ENCODE measurements around the gene STK4. TPM values are rescaled to one million over a fixed set of nuclear protein-coding genes. Genes with fewer than 3 reads are reported as not detected.

The STK4 gene
- total RNA-seq, 1 experiment from 2014 or later, result 43.0 TPM

- Histone ChIP-seq H3K4me2 (ENCODE audit: insufficient read depth, insufficient read length, low read length) (no peak overlapping the region), H2AK5ac (ENCODE audit: insufficient read length, low read length) (no peak overlapping the region), H3K79me1 (ENCODE audit: insufficient read depth, low read depth, low read length, poor library complexity, severe bottlenecking) (no peaks in the 10 kb centered on the region), H4K91ac (ENCODE audit: insufficient read length, low read depth, low read length) (no peak overlapping the region), H4K8ac (replicated peaks; ENCODE audit: insufficient read length, low read depth, low read length) (no peak overlapping the region), H2BK15ac (ENCODE audit: low read depth, low read length) (no peak overlapping the region), H3K4me1 (ENCODE audit: insufficient read depth, low read length) (no peaks in the 10 kb centered on the region; the same call in 1 of the 2 replicates), H3K27me3 (ENCODE audit: insufficient read depth, low read length) (no peaks in the 10 kb centered on the region; the same call in 1 of the 2 replicates), H3K79me2 (ENCODE audit: insufficient read depth, low read length) (no peaks in the 10 kb centered on the region), H3K9me3 (ENCODE audit: control insufficient read depth, low read depth, low read length) (no peaks in the 10 kb centered on the region), H2BK120ac (ENCODE audit: low read depth, low read length, poor library complexity, severe bottlenecking) (no peak overlapping the region), H2BK12ac (ENCODE audit: insufficient read length, low read depth, low read length) (no peak overlapping the region), H4K20me1 (ENCODE audit: control insufficient read depth, insufficient read depth, insufficient read length) (no peaks in the 10 kb centered on the region), H2BK5ac (ENCODE audit: insufficient read length, low read length) (no peak overlapping the region), H3K9ac (ENCODE audit: extremely low read depth, insufficient read length, low read length) (no peak overlapping the region), H2BK20ac (ENCODE audit: low read depth, low read length, poor library complexity, severe bottlenecking) (no peak overlapping the region), H3K23ac (ENCODE audit: insufficient read length, low read depth, low read length) (no peak overlapping the region), H3K14ac (ENCODE audit: insufficient read depth, low read length) (no peak overlapping the region), H3K18ac (ENCODE audit: insufficient read length, low read depth, low read length) (no peak overlapping the region), H3T11ph (ENCODE audit: low read length) (no peak overlapping the region), H2AFZ (ENCODE audit: low read length) (no peak overlapping the region), H3K23me2 (ENCODE audit: insufficient read length, low read depth, low read length, poor library complexity, severe bottlenecking) (no peaks in the 10 kb centered on the region), H3K27ac (ENCODE audit: insufficient read length, low read depth, low read length) (no peak overlapping the region), H3K56ac (ENCODE audit: insufficient read length, low read depth, low read length) (no peak overlapping the region), H3K4ac (ENCODE audit: low read depth, low read length) (no peak overlapping the region), H4K5ac (ENCODE audit: insufficient read length, low read depth, low read length) (no peak overlapping the region)
- H3K4me3 Mint-ChIP-seq, result no peak overlapping the region
- no peak for TF ChIP-seq CTCF (conservative IDR thresholded peaks at IDR 0.05)
- peaks cover 0 to 4% of the 10 kb centered on the region in 2 experiments; a peak in 2 of 5 replicates for H3K9me3 Mint-ChIP-seq
- H3K27me3 Mint-ChIP-seq (ENCODE audit: low read depth), result peaks cover 48% of the 10 kb centered on the region
- H3K4me1 Mint-ChIP-seq, result peaks cover 11% of the 10 kb centered on the region in 2 experiments
- H3K27ac Mint-ChIP-seq, result no peak overlapping the region
- WGBS (ENCODE audit: extremely low coverage, insufficient read length, low lambda C conversion rate), result no CpG with 5 or more reads among the region's 9 CpGs
- peaks cover 2 to 4% (median 2%) of the 10 kb centered on the region in 3 experiments; a peak in 5 of 7 replicates for H3K36me3 Mint-ChIP-seq (ENCODE audit: insufficient read depth in 1 of 3, low read depth in 3 of 3)
- DNase-seq, result no peak
Observed at GRCh38 chr20:45096781-45097180, 130.5 kb downstream of the STK4 start.

Measured in H9 (cell line).